Right lobe of liver (tissue), 6 donors: ENCODE measurements around the gene RALGAPA2. TPM values are rescaled to one million over a fixed set of nuclear protein-coding genes. Genes with fewer than 3 reads are reported as not detected.
A peak's percentile ranks its signal among the peaks of the same experiment; 100 is the strongest.

Experiments
- ATAC-seq, 4 donors: fragments of 200-7000 bp; cut with Tn5 transposase; one replicate each; pipeline ENCODE4 v1.9.1; 2020; ENCODE audit warnings: mild to moderate bottlenecking in 4 of 4, moderate library complexity in 4 of 4
- DNase-seq, 3 donors: peaks; one replicate each; pipeline ENCODE4 v3.0.0-alpha.2; 2020
- H3K27ac ChIP-seq, 3 donors: fragments of 200-600 bp; one replicate each; pipeline ENCODE4 v1.8.0; 2022
- H3K27me3 ChIP-seq, 2 donors: fragments of 200-600 bp; one replicate each; pipeline ENCODE4 v1.8.0; 2022
- H3K36me3 ChIP-seq, 4 donors: fragments of 200-600 bp; sonication (generic) in 1 of 4; one replicate each; pipeline versions ENCODE4 v1.5.1 to v1.8.0; 2017 to 2022; ENCODE audit warnings: control low read depth in 1 of 4
- H3K4me1 ChIP-seq, 4 donors: fragments of 200-600 bp; sonication (generic) in 1 of 4; one replicate each; pipeline versions ENCODE4 v1.5.1 to v1.8.0; 2017 to 2022; ENCODE audit warnings: control low read depth in 1 of 4
- H3K4me3 ChIP-seq, 3 donors: fragments of 200-600 bp; one replicate each; pipeline ENCODE4 v1.8.0; 2022
- H3K9me3 ChIP-seq, 4 donors: fragments of 200-600 bp; sonication (generic) in 1 of 4; one replicate each; pipeline versions ENCODE4 v1.5.1 to v1.8.0; 2017 to 2022; ENCODE audit warnings: control low read depth in 1 of 4
- POLR2A ChIP-seq: fragments of 450-650 bp; IDR thresholded peaks from one replicate; pipeline ENCODE4 v1.6.1; 2017; ENCODE audit warnings: antibody characterized with exemption, mild to moderate bottlenecking
- WGBS: methylation state at CpG from one replicate; pipeline ENCODE4 v1.1.6; 2018; ENCODE audit warnings: low coverage, low lambda C conversion rate; ENCODE audit not compliant: insufficient coverage; ENCODE audit errors: missing lambda C conversion rate; 5-methylcytosine and 5-hydroxymethylcytosine counted together
- intact Hi-C, 2 donors: fragments of 100-400 bp; cut with DNase I; formaldehyde crosslinking; loops; one replicate each; pipeline versions ENCODE4 v1.11.2 to v1.14.1; 2022
- total RNA-seq, 6 experiments: library from RNA; depleted of rRNA in 2 of 6; stranded (reverse); fragments of >200 nt in 2 of 6; fragmentation: NEBNext Ultra II Directional in 3 of 6; extraction: Animal tissue kit (Norgen Biotek cat#: 25700) in 3 of 6; gene quantifications; one replicate each; pipeline versions ENCODE4 v1.1.0 to v1.2.4, GENCODE V29; 2016 to 2023
- TF ChIP-seq, protein P1 (sequence below), 4 donors: fragments of 200-600 bp in 3 of 4; fragments of 450-650 bp in 1 of 4; IDR thresholded peaks; one replicate each; pipeline versions ENCODE4 v1.5.1 to v1.8.0; 2016 to 2022; ENCODE audit warnings: antibody characterized with exemption in 4 of 4, mild to moderate bottlenecking in 2 of 4
- donor health status: DM: no; HTN: yes; CAD: no.
- donor health status: DM: no; HTN: no; CAD: no.
- donor health status: DM: no; HTN: no; CAD: no.
- donor health status: DM: no; HTN: yes; CAD: no.
- donor health status: DM: no; HTN: yes; CAD: no.

The RALGAPA2 gene
- total RNA-seq, 6 experiments from 2014 or later: 38.3 to 76.7 (median 62.7) TPM

GRCh38 chr20:20518263-20518662 lies 194.2 kb downstream of the RALGAPA2 start:
- Histone ChIP-seq H3K27ac (no peak overlapping the region), H3K4me3 (no peak overlapping the region), H3K9me3 (no peaks in the 10 kb centered on the region), H3K27me3 (no peaks in the 10 kb centered on the region), H3K36me3 (peaks cover 0 to 28% (median 18%) of the 10 kb centered on the region in 4 donors), H3K4me1 (no peaks in the 10 kb centered on the region)
- ATAC-seq (no peak), DNase-seq (no peak)
- intact Hi-C loops: no loop called here
- 88% methylated on average over 8 of the region's 8 CpGs for WGBS
- no peak for TF ChIP-seq POLR2A
- TF ChIP-seq, protein P1, sequence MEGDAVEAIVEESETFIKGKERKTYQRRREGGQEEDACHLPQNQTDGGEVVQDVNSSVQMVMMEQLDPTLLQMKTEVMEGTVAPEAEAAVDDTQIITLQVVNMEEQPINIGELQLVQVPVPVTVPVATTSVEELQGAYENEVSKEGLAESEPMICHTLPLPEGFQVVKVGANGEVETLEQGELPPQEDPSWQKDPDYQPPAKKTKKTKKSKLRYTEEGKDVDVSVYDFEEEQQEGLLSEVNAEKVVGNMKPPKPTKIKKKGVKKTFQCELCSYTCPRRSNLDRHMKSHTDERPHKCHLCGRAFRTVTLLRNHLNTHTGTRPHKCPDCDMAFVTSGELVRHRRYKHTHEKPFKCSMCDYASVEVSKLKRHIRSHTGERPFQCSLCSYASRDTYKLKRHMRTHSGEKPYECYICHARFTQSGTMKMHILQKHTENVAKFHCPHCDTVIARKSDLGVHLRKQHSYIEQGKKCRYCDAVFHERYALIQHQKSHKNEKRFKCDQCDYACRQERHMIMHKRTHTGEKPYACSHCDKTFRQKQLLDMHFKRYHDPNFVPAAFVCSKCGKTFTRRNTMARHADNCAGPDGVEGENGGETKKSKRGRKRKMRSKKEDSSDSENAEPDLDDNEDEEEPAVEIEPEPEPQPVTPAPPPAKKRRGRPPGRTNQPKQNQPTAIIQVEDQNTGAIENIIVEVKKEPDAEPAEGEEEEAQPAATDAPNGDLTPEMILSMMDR (IDR thresholded peaks at IDR 0.05): no peak

GRCh38 chr20:20517296-20517695 lies 195.1 kb downstream of the RALGAPA2 start:
- no peak overlapping the region for H3K4me3 ChIP-seq
- no peak overlapping the region for H3K27ac ChIP-seq
- H3K9me3 ChIP-seq: no peaks in the 10 kb centered on the region
- no peaks in the 10 kb centered on the region for H3K4me1 ChIP-seq
- no peaks in the 10 kb centered on the region for H3K27me3 ChIP-seq
- TF ChIP-seq, protein P1 (IDR thresholded peaks at IDR 0.05): no peak
- TF ChIP-seq POLR2A: no peak
- DNase-seq (no peak), ATAC-seq (no peak)
- intact Hi-C loops: no loop called here
- WGBS: 48% methylated on average over 2 of the region's 2 CpGs
- peaks cover 0 to 34% (median 22%) of the 10 kb centered on the region in 4 donors for H3K36me3 ChIP-seq

GRCh38 chr20:20513720-20514119 lies 198.7 kb downstream of the RALGAPA2 start:
- Histone ChIP-seq H3K36me3 (peaks cover 0 to 42% (median 20%) of the 10 kb centered on the region in 4 donors), H3K9me3 (no peaks in the 10 kb centered on the region)
- WGBS: no CpG with 5 or more reads among the region's 1 CpG

GRCh38 chr20:20505554-20505953 lies 206.9 kb downstream of the RALGAPA2 start:
- DNase-seq: no peak
- TF ChIP-seq POLR2A: no peak
- TF ChIP-seq, protein P1 (IDR thresholded peaks at IDR 0.05): no peak
- no peak for ATAC-seq
- Histone ChIP-seq H3K36me3 (peaks cover 0 to 59% (median 30%) of the 10 kb centered on the region in 4 donors), H3K4me1 (no peaks in the 10 kb centered on the region), H3K27me3 (no peaks in the 10 kb centered on the region), H3K4me3 (no peak overlapping the region), H3K9me3 (no peaks in the 10 kb centered on the region), H3K27ac (no peak overlapping the region)
- intact Hi-C loops: no loop called here
- WGBS: 62% methylated on average over 2 of the region's 2 CpGs

More at GRCh38 chr20:20513720-20514119, 198.7 kb downstream of the RALGAPA2 start:
- H3K27ac ChIP-seq: no peak overlapping the region
- H3K27me3 ChIP-seq: no peaks in the 10 kb centered on the region
- DNase-seq (no peak), ATAC-seq (peak in 2 of 4 donors; percentile 13)
- no peak overlapping the region for H3K4me3 ChIP-seq
- no peak for TF ChIP-seq POLR2A
- TF ChIP-seq, protein P1 (IDR thresholded peaks at IDR 0.05): no peak
- intact Hi-C loops: no loop called here
- no peaks in the 10 kb centered on the region for H3K4me1 ChIP-seq
